ENCODE data around the gene PHC2. TPM values are rescaled to one million over a fixed set of nuclear protein-coding genes. Genes with fewer than 3 reads are reported as not detected.

PHC2 gene
- total and polyA plus RNA-seq, 9 of the 15 experiments (the other 6 are each of a cell fraction or from before 2014, with no cell fraction given), result 3.1 to 67.6 (median 34.6) TPM

DNA sequence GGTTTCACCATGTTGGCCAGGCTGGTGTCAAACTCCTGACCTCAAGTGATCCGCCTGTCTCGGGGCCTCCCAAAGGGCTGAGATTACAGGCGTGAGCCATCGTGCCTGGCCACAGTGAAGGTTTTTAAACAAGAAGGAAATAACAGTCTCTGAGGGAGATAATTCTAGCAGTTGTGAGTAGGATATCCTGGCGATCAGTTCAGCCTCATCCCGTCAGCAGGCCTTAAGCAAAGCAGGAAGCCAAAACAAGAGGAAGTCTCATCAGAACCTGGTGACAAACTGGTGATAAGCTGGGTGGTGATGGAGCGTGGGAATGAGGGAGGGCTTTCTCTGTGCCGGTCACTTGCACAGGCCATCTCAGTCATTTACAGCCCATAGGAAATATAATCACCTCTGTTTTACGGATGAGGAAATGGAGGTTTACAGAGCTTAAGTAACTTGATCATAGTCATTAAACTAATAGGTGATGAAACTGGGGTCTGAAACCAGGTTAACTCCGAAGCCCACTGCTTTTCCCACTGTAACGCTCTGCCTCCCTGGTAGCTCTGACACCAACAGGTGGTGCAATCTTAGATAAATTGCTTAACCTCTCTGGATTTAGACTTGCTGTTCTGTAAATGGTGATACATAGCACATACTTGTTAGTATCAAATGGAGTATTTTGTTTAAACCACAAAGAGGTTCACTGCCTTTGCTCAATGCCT lies 69.2 kb downstream of the PHC2 start (continued):
- TF ChIP-seq, protein P1, sequence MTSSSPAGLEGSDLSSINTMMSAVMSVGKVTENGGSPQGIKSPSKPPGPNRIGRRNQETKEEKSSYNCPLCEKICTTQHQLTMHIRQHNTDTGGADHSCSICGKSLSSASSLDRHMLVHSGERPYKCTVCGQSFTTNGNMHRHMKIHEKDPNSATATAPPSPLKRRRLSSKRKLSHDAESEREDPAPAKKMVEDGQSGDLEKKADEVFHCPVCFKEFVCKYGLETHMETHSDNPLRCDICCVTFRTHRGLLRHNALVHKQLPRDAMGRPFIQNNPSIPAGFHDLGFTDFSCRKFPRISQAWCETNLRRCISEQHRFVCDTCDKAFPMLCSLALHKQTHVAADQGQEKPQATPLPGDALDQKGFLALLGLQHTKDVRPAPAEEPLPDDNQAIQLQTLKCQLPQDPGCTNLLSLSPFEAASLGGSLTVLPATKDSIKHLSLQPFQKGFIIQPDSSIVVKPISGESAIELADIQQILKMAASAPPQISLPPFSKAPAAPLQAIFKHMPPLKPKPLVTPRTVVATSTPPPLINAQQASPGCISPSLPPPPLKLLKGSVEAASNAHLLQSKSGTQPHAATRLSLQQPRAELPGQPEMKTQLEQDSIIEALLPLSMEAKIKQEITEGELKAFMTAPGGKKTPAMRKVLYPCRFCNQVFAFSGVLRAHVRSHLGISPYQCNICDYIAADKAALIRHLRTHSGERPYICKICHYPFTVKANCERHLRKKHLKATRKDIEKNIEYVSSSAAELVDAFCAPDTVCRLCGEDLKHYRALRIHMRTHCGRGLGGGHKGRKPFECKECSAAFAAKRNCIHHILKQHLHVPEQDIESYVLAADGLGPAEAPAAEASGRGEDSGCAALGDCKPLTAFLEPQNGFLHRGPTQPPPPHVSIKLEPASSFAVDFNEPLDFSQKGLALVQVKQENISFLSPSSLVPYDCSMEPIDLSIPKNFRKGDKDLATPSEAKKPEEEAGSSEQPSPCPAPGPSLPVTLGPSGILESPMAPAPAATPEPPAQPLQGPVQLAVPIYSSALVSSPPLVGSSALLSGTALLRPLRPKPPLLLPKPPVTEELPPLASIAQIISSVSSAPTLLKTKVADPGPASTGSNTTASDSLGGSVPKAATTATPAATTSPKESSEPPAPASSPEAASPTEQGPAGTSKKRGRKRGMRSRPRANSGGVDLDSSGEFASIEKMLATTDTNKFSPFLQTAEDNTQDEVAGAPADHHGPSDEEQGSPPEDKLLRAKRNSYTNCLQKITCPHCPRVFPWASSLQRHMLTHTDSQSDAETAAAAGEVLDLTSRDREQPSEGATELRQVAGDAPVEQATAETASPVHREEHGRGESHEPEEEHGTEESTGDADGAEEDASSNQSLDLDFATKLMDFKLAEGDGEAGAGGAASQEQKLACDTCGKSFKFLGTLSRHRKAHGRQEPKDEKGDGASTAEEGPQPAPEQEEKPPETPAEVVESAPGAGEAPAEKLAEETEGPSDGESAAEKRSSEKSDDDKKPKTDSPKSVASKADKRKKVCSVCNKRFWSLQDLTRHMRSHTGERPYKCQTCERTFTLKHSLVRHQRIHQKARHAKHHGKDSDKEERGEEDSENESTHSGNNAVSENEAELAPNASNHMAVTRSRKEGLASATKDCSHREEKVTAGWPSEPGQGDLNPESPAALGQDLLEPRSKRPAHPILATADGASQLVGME (CRISPR knock-in tag; IDR thresholded peaks at IDR 0.05), result no peak
- TF ChIP-seq HMGN3 (IDR thresholded peaks at IDR 0.05; ENCODE audit: borderline replicate concordance, extremely low read depth, insufficient read length, low read depth, low read length), result no peak
- TF ChIP-seq, protein P2, sequence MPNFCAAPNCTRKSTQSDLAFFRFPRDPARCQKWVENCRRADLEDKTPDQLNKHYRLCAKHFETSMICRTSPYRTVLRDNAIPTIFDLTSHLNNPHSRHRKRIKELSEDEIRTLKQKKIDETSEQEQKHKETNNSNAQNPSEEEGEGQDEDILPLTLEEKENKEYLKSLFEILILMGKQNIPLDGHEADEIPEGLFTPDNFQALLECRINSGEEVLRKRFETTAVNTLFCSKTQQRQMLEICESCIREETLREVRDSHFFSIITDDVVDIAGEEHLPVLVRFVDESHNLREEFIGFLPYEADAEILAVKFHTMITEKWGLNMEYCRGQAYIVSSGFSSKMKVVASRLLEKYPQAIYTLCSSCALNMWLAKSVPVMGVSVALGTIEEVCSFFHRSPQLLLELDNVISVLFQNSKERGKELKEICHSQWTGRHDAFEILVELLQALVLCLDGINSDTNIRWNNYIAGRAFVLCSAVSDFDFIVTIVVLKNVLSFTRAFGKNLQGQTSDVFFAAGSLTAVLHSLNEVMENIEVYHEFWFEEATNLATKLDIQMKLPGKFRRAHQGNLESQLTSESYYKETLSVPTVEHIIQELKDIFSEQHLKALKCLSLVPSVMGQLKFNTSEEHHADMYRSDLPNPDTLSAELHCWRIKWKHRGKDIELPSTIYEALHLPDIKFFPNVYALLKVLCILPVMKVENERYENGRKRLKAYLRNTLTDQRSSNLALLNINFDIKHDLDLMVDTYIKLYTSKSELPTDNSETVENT (CRISPR knock-in tag; IDR thresholded peaks at IDR 0.05), result no peak
- TF ChIP-seq, protein P3, sequence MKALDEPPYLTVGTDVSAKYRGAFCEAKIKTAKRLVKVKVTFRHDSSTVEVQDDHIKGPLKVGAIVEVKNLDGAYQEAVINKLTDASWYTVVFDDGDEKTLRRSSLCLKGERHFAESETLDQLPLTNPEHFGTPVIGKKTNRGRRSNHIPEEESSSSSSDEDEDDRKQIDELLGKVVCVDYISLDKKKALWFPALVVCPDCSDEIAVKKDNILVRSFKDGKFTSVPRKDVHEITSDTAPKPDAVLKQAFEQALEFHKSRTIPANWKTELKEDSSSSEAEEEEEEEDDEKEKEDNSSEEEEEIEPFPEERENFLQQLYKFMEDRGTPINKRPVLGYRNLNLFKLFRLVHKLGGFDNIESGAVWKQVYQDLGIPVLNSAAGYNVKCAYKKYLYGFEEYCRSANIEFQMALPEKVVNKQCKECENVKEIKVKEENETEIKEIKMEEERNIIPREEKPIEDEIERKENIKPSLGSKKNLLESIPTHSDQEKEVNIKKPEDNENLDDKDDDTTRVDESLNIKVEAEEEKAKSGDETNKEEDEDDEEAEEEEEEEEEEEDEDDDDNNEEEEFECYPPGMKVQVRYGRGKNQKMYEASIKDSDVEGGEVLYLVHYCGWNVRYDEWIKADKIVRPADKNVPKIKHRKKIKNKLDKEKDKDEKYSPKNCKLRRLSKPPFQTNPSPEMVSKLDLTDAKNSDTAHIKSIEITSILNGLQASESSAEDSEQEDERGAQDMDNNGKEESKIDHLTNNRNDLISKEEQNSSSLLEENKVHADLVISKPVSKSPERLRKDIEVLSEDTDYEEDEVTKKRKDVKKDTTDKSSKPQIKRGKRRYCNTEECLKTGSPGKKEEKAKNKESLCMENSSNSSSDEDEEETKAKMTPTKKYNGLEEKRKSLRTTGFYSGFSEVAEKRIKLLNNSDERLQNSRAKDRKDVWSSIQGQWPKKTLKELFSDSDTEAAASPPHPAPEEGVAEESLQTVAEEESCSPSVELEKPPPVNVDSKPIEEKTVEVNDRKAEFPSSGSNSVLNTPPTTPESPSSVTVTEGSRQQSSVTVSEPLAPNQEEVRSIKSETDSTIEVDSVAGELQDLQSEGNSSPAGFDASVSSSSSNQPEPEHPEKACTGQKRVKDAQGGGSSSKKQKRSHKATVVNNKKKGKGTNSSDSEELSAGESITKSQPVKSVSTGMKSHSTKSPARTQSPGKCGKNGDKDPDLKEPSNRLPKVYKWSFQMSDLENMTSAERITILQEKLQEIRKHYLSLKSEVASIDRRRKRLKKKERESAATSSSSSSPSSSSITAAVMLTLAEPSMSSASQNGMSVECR (CRISPR knock-in tag; IDR thresholded peaks at IDR 0.05), result no peak

All from K562 (cell line).